ENCODE data around the gene CHRM2.

- TF ChIP-seq POLR2AphosphoS5 (IDR thresholded peaks at IDR 0.05; ENCODE audit: low read depth) (no peak), EZH2 (IDR thresholded peaks at IDR 0.05; ENCODE audit: low read depth, unreplicated experiment) (no peak), ZNF331 (CRISPR knock-in tag; IDR thresholded peaks at IDR 0.05; ENCODE audit: low read depth) (no peak), CREB1 (CRISPR knock-in tag; IDR thresholded peaks at IDR 0.05; ENCODE audit: low read depth) (no peak), EZH2phosphoT487 (IDR thresholded peaks at IDR 0.05; ENCODE audit: unreplicated experiment) (no peak), NANOG (IDR thresholded peaks at IDR 0.05; ENCODE audit: borderline replicate concordance) (no peak), JUNB (IDR thresholded peaks at IDR 0.05; ENCODE audit: unreplicated experiment) (no peak), ZNF114 (CRISPR knock-in tag; IDR thresholded peaks at IDR 0.05) (no peak), ETS1 (IDR thresholded peaks at IDR 0.05) (no peak), STAT1 (IDR thresholded peaks at IDR 0.05; ENCODE audit: unreplicated experiment) (no peak)
- TF ChIP-seq, protein P1, sequence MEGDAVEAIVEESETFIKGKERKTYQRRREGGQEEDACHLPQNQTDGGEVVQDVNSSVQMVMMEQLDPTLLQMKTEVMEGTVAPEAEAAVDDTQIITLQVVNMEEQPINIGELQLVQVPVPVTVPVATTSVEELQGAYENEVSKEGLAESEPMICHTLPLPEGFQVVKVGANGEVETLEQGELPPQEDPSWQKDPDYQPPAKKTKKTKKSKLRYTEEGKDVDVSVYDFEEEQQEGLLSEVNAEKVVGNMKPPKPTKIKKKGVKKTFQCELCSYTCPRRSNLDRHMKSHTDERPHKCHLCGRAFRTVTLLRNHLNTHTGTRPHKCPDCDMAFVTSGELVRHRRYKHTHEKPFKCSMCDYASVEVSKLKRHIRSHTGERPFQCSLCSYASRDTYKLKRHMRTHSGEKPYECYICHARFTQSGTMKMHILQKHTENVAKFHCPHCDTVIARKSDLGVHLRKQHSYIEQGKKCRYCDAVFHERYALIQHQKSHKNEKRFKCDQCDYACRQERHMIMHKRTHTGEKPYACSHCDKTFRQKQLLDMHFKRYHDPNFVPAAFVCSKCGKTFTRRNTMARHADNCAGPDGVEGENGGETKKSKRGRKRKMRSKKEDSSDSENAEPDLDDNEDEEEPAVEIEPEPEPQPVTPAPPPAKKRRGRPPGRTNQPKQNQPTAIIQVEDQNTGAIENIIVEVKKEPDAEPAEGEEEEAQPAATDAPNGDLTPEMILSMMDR (conservative IDR thresholded peaks at IDR 0.05; ENCODE audit: low read depth in 2 of 2), result no peak
- TF ChIP-seq, protein P2, sequence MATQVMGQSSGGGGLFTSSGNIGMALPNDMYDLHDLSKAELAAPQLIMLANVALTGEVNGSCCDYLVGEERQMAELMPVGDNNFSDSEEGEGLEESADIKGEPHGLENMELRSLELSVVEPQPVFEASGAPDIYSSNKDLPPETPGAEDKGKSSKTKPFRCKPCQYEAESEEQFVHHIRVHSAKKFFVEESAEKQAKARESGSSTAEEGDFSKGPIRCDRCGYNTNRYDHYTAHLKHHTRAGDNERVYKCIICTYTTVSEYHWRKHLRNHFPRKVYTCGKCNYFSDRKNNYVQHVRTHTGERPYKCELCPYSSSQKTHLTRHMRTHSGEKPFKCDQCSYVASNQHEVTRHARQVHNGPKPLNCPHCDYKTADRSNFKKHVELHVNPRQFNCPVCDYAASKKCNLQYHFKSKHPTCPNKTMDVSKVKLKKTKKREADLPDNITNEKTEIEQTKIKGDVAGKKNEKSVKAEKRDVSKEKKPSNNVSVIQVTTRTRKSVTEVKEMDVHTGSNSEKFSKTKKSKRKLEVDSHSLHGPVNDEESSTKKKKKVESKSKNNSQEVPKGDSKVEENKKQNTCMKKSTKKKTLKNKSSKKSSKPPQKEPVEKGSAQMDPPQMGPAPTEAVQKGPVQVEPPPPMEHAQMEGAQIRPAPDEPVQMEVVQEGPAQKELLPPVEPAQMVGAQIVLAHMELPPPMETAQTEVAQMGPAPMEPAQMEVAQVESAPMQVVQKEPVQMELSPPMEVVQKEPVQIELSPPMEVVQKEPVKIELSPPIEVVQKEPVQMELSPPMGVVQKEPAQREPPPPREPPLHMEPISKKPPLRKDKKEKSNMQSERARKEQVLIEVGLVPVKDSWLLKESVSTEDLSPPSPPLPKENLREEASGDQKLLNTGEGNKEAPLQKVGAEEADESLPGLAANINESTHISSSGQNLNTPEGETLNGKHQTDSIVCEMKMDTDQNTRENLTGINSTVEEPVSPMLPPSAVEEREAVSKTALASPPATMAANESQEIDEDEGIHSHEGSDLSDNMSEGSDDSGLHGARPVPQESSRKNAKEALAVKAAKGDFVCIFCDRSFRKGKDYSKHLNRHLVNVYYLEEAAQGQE (IDR thresholded peaks at IDR 0.05; ENCODE audit: unreplicated experiment), result no peak
Measured at GRCh38 chr7:136950331-136950730, 81.9 kb downstream of the CHRM2 start.
